Psoas muscle (tissue), 8 donors: ENCODE data around the gene PIP5K1B. TPM values are rescaled to one million over a fixed set of nuclear protein-coding genes. Genes with fewer than 3 reads are reported as not detected.

ENCODE experiments used
- ATAC-seq, 4 donors: fragments of 200-7000 bp; cut with Tn5 transposase; one replicate each; pipeline ENCODE4 v1.9.1; 2020; ENCODE audit warnings: moderate library complexity in 3 of 4, mild to moderate bottlenecking in 2 of 4
- DNase-seq, 2 donors: peaks; one replicate each; pipeline ENCODE4 v3.0.0-alpha.2; 2020
- H3K27ac ChIP-seq: fragments of 200-600 bp; one replicate; pipeline ENCODE4 v1.8.0; 2022
- H3K27me3 ChIP-seq, 3 donors: fragments of 200-600 bp in 1 of 3; one replicate each; pipeline versions ENCODE4 v1.6.1 to v1.8.0; 2013 to 2022; ENCODE audit warnings: low read length in 2 of 3, mild to moderate bottlenecking in 2 of 3, moderate library complexity in 1 of 3; ENCODE audit not compliant: insufficient read depth in 3 of 3
- H3K36me3 ChIP-seq, 2 donors: fragments of 200-600 bp in 1 of 2; one replicate each; pipeline versions ENCODE4 v1.6.1 to v1.8.0; 2013 to 2022; ENCODE audit warnings: low read depth in 1 of 2, mild to moderate bottlenecking in 1 of 2, moderate library complexity in 1 of 2; ENCODE audit not compliant: insufficient read depth in 1 of 2
- H3K4me1 ChIP-seq: fragments of 200-600 bp; one replicate; pipeline ENCODE4 v1.8.0; 2022
- H3K4me3 ChIP-seq: fragments of 200-600 bp; one replicate; pipeline ENCODE4 v1.8.0; 2022; ENCODE audit warnings: mild to moderate bottlenecking
- H3K9me3 ChIP-seq: fragments of 200-600 bp; one replicate; pipeline ENCODE4 v1.8.0; 2022
- CTCF ChIP-seq: fragments of 200-600 bp; IDR thresholded peaks from one replicate; pipeline ENCODE4 v1.8.0; 2022; ENCODE audit warnings: antibody characterized with exemption
- WGBS, 3 donors: extraction: QIAGEN DNeasy Blood & Tissue Kit; methylation state at CpG; one replicate each; pipeline versions ENCODE4 v1.1.6 to v1.1.7; 2013; 5-methylcytosine and 5-hydroxymethylcytosine counted together
- intact Hi-C, 2 donors: fragments of 100-400 bp; cut with DNase I; formaldehyde crosslinking; loops; one replicate each; pipeline versions ENCODE4 v1.11.0 to v1.14.2; 2022
- polyA plus RNA-seq, 3 donors: library from polyadenylated mRNA; stranded (reverse); fragments of 200-250 nt; gene quantifications; one replicate each; pipeline ENCODE4 v1.2.3, GENCODE V29; 2013
- total RNA-seq, 4 donors: library from RNA; stranded (reverse); fragmentation: NEBNext Ultra II Directional in 2 of 4; extraction: Animal tissue kit (Norgen Biotek cat#: 25700) in 2 of 4; gene quantifications; one replicate each; pipeline versions ENCODE4 v1.2.1 to v1.2.4, GENCODE V29; 2021 to 2023
- donor health status: healthy with polysubstance abuse.
- donor health status: DM: no; HTN: no; CAD: no; lungs with moderate emphysema.
- donor health status: Bipolar disorder and iron deficiency.
- donor health status: healthy.
- donor health status: DM: yes; HTN: yes; CAD: no.
- donor health status: DM: no; HTN: no; CAD: no.
- donor health status: DM: no; HTN: no; CAD: no.
- donor health status: DM: yes; HTN: yes; CAD: no.

The PIP5K1B gene
- total and polyA plus RNA-seq, 7 donors: 0.48 to 2.5 (median 1.7) TPM

GRCh38 chr9:68780380-68780712 lies 75.3 kb downstream of the PIP5K1B start:
- TF ChIP-seq CTCF: no peak
- no peak for DNase-seq
- Histone ChIP-seq H3K36me3 (no peaks in the 10 kb centered on the region), H3K9me3 (no peaks in the 10 kb centered on the region), H3K4me1 (peaks cover 47% of the 10 kb centered on the region), H3K27me3 (no peaks in the 10 kb centered on the region), H3K27ac (peak overlapping the region; percentile 93), H3K4me3 (peak overlapping the region; percentile 77)
- ATAC-seq: peak in 3 of 4 donors; percentile 51 to 57 (median 54)
- WGBS, 3 donors: 0 to 1% (median 1%) methylated on average over 19 of the region's 19 CpGs
- intact Hi-C loops: loop anchor here in 1 of 2 donors (10.0 kb wide), 1 partner anchor 114 kb away; no protein-coding TSS in a partner anchor

DNA sequence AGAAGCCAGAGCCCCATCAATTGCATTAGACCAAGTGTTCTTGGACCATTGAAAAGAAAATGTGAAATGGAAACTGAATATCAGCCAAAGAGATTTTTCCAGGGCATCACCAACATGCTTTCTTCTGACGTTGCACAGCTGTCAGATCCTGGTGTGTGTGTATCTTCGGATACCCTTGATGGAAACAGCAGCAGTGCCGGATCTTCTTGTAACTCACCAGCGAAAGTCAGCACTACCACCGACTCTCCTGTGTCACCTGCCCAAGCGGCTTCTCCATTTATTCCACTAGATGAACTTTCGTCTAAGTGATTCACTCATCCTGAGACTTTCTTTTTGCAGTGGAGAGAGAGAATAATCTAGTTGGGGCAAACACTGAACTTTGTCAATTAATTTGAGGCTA lies 75.7 kb downstream of the PIP5K1B start:
- Histone ChIP-seq H3K27ac (peak overlapping the region; percentile 93), H3K4me1 (peaks cover 51% of the 10 kb centered on the region), H3K9me3 (no peaks in the 10 kb centered on the region), H3K4me3 (peak overlapping the region; percentile 77), H3K27me3 (no peaks in the 10 kb centered on the region), H3K36me3 (no peaks in the 10 kb centered on the region)
- no peak for TF ChIP-seq CTCF
- WGBS, 3 donors: 1 to 8% (median 5%) methylated on average over 7 of the region's 7 CpGs
- intact Hi-C loops: loop anchor here in 1 of 2 donors (10.0 kb wide), 1 partner anchor 114 kb away; no protein-coding TSS in a partner anchor
- no peak for DNase-seq
- peak in 1 of 4 donors; percentile 36 for ATAC-seq

- H3K27me3 ChIP-seq: no peaks in the 10 kb centered on the region
- H3K36me3 ChIP-seq: no peaks in the 10 kb centered on the region
- no peak for TF ChIP-seq CTCF
- no peak for DNase-seq
- no peaks in the 10 kb centered on the region for H3K9me3 ChIP-seq
- H3K27ac ChIP-seq: peak overlapping the region; percentile 34
- peak overlapping the region; percentile 77 for H3K4me3 ChIP-seq
- no peak for ATAC-seq
- peaks cover 48% of the 10 kb centered on the region for H3K4me1 ChIP-seq
- intact Hi-C loops: loop anchor here in 1 of 2 donors (10.0 kb wide), 1 partner anchor 113 kb away; no protein-coding TSS in a partner anchor
These were observed 76.9 kb downstream of the PIP5K1B start for GRCh38 chr9:68781928-68782327.

- Histone ChIP-seq H3K36me3 (no peaks in the 10 kb centered on the region), H3K9me3 (no peaks in the 10 kb centered on the region), H3K4me3 (peak overlapping the region; percentile 77), H3K27ac (peak overlapping the region; percentile 34), H3K27me3 (no peaks in the 10 kb centered on the region), H3K4me1 (peaks cover 48% of the 10 kb centered on the region)
- WGBS, 3 donors: 68 to 76% (median 69%) methylated on average over 3 of the region's 3 CpGs
- TF ChIP-seq CTCF: no peak
- intact Hi-C loops: loop anchor here in 1 of 2 donors (10.0 kb wide), 1 partner anchor 112 kb away; no protein-coding TSS in a partner anchor
- no peak for DNase-seq
- ATAC-seq: no peak
These were observed 77.5 kb downstream of the PIP5K1B start for GRCh38 chr9:68782546-68782945.

DNA sequence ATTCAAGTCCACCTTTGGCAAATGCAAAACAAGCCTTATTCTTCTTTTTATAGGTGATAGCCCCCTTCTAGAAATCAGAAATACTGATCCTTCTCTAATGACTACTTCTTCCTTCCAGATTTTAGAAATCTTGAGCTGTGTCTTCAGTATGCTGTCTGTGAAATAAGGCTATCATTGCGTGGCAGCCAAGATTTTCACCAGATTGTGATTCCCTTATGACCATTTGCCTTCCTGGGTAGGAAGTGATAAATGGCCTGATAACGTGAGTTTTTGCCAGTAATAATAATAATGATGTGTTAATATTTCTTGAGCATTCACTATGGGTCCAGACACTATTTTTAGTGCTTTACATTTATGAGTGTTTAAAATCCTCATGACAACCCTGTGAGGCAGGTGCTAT lies 80.9 kb downstream of the PIP5K1B start:
- intact Hi-C loops: loop anchor here in 1 of 2 donors (5.0 to 10.0 kb wide), 2 partner anchors 84 to 109 kb away; no protein-coding TSS in a partner anchor

More for the DNA sequence above, 80.9 kb downstream of the PIP5K1B start:
- Histone ChIP-seq H3K4me1 (peaks cover 46% of the 10 kb centered on the region), H3K4me3 (no peak overlapping the region), H3K9me3 (no peaks in the 10 kb centered on the region), H3K36me3 (no peaks in the 10 kb centered on the region), H3K27ac (no peak overlapping the region), H3K27me3 (no peaks in the 10 kb centered on the region)
- DNase-seq (no peak), ATAC-seq (no peak)
- WGBS, 3 donors: 42 to 65% (median 47%) methylated on average over 2 of the region's 2 CpGs
- TF ChIP-seq CTCF: no peak
